HG03432 (cell line): ENCODE data around the gene CCBE1.

Experiments
- ATAC-seq: cut with Tn5 transposase; IDR thresholded peaks from one replicate; pipeline ENCODE4 v1.9.1; 2021; ENCODE audit warnings: mild to moderate bottlenecking, moderate library complexity; ENCODE audit not compliant: unreplicated experiment

CCBE1 gene

GRCh38 chr18:59420244-59420643 lies 277.0 kb downstream of the CCBE1 start:
- no peak for ATAC-seq

DNA sequence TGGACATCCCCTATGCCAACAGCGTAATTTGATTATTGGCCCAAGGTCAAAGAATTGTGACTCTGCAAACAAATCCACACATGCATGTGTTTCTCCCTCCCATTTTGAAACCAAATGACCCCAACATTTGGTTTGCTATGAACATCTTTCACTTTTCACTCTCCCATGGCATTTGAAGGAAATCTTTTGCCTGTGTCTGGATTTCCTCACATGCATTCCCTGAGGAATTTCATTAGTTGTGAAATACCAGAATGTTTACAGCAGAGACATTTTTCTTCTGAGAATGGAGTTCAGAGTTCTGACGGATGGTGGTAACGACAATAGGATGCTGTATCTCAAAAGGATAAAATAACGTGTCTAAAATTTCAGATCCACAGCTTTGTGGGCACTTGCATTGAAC lies 277.8 kb downstream of the CCBE1 start:
- ATAC-seq = no peak

- no peak for ATAC-seq
Observed at GRCh38 chr18:59416818-59417217, 280.4 kb downstream of the CCBE1 start.

DNA sequence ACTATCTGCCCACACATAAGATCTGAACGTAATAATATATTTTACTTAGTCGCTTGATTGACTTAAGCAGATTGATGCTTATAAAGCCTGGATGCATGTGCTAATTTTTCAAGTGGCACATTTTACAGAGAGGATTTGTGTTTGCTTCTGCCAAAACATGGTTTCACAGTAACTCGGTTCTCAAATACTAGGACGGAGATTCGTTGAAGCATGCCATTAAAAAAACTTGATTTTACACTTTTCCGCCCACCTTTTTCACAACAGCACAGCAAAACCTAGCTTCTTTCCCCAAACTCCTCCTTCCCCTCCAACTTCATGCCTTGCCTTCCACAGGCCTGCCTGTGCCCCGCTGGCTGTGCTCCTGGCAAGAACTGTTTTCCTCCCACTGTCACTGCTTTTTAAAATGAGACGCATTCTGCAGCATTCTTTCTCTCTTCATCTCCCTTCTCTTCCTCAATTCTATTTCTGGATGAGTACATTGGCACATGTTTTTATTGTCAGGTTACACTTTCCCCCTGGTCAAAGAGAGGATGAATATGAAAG lies 283.0 kb downstream of the CCBE1 start:
- no peak for ATAC-seq

GRCh38 chr18:59402432-59403090 lies 294.7 kb downstream of the CCBE1 start:
- peak; percentile 99 for ATAC-seq

DNA sequence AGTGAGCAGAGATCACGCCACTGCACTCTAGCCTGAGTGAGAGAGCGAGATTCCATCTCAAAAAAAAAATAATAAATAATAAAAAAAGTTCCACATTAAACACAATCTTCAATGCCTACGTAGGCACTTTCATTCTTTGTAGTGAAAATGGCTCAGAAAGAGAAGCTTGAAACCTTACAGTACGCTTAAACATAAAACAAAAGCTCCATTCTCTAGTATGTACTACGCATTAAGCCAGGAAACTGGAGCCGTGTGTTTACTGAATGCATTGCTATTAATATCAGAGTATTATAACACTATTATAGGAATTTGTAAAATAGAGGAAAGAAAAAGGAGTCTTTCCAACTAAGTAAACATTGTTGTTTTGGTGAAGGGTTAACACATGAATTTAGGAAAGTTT lies 296.8 kb downstream of the CCBE1 start:
- ATAC-seq = no peak

- no peak for ATAC-seq
Observed at GRCh38 chr18:59395226-59396175, 301.7 kb downstream of the CCBE1 start.

GRCh38 chr18:59393381-59393780 lies 303.8 kb downstream of the CCBE1 start:
- ATAC-seq = no peak

GRCh38 chr18:59388817-59389216 lies 308.4 kb downstream of the CCBE1 start:
- no peak for ATAC-seq

DNA sequence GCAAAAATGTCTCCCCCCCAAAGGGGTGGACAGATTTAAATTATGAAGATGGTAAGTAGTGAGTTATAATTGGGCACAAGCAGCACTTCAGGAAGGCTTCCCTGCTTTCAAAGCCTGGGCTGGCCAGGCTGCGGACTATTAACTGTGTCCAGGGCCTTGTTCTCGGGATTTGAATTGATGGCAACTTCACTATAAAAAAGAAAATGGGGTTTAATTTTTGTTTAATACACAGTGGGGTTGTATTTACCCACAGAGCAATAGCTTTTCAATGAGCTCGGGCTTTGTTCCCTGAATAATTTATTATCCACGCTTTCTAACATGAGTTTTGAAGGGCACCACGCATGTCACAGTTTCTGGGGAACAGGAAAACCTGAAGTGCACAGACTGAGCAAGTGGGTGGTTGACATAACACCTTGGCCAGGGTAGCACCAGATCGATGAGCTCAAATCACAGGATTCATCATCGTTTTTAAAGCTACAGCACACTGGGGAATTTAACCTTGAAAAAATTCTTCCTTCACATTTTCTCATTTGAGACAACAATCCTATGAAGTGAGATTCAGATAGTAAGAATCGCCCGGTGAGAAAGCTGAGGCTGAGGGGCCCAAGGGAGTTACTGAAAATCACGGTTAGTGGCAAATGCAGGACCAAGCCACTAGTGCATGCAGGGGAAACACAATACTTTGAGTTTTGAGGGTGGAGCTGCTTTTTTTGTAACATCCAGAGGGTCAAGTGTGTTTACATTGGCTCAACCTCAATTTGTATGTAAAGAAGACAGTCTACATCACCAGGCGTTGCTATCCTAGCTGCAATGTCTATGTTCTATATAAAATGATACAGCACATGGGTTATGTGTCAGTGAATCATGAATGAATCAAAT lies 309.3 kb downstream of the CCBE1 start:
- ATAC-seq = no peak

DNA sequence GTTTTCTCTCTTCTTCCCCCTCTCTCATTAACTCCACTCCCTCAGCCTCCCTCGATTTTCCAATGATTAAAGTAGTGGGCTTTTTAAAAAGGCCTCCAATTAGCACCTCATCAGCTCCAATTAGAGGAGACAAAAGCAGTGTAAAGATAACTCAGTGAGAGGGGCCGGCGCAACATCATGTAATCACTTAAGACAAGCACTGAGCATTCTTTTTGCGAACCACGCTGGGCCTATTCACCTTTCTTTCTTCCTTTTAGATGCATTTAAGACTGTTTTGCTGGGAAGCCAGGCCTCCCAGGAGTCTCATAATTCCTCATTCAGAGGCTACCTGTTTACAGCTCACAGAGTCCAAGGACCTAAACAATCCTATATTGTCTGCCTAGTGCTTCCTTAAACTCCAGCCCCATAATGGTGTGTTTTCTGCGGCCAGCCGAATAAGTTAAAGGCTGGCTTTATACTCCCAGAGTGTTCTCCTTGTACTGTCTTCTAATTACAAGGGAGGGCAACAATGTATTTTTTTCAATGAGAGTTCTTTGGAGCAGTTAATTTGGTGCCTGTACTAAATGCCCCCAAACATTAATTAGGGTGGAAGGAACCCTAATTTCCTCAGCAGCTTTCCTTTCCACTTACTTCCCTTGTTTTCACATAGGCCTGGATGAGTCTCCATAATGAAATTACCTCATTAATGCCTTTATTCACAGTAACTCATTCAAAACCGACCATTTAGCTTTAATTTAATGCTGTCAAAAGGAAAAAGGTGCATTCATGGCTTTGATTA lies 310.1 kb downstream of the CCBE1 start:
- no peak for ATAC-seq

GRCh38 chr18:59385191-59385590 lies 312.0 kb downstream of the CCBE1 start:
- no peak for ATAC-seq

DNA sequence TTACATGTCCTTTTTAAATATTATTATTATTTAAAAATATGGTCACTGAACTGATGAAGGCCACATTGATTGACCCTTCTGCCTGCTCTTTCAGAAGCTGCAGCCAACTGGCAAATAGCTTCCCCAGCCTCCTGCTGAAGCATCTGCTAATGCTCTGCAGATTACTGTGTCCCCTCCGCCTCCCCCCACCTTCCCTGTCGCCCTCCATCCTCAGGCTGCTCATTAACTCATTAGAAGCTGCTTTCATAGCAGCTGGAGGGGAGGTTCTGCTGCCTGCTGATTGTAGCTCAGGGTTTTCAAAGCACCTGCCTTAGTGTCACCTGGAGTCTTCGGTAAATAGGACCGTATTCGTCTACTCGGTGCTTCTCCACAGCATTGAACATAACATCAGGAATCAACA lies 313.4 kb downstream of the CCBE1 start:
- no peak for ATAC-seq

GRCh38 chr18:59382383-59382782 lies 314.8 kb downstream of the CCBE1 start:
- ATAC-seq = no peak

DNA sequence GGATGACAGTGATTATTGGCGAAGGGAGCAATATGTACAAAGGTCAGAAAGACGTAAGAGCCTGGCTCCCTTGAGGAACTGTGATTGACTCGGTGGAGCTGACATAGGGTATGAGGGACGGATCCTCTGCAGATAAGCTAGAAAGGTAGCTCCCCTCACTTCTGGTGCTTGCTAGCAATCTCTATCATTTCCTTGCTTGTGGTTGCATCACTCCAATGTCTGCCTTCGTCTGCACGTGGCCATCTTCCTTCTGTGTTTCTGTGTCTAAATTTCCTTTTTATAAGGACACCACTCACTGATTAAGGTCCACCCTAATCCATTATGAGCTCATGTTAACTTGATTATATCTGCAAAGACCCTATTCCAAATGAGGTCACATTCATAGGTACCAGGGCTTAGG lies 315.3 kb downstream of the CCBE1 start:
- ATAC-seq = no peak
